HG03103 (cell line): Measurements from ENCODE around the gene MAPK14.
"Not testable (repeated sequence)": the region's sequence is repeated elsewhere in the genome, so short reads cannot be mapped to it uniquely, and the experiment has no call there.

Experiments
- ATAC-seq: cut with Tn5 transposase; IDR thresholded peaks from one replicate; pipeline ENCODE4 v1.9.1; 2021; ENCODE audit warnings: low read depth; ENCODE audit not compliant: unreplicated experiment

Gene MAPK14

DNA sequence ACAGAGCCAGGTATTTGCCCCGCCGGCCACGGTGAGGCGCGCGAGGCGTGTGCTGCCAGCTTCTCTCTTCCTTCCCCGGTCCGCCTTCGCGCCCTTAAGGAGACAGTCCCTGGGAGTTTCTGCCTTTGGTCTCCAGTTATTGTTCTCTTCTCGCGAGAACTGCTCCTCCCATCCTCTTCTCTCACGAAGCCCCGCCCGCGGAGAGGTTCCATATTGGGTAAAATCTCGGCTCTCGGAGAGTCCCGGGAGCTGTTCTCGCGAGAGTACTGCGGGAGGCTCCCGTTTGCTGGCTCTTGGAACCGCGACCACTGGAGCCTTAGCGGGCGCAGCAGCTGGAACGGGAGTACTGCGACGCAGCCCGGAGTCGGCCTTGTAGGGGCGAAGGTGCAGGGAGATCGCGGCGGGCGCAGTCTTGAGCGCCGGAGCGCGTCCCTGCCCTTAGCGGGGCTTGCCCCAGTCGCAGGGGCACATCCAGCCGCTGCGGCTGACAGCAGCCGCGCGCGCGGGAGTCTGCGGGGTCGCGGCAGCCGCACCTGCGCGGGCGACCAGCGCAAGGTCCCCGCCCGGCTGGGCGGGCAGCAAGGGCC lies at the start of gene MAPK14:
MAPK14 (plus strand) TSS at position 308 of the 587 bp plus-strand sequence. CDS start 350 bp downstream, outside the sequence.
- ATAC-seq = peak; percentile 80

DNA sequence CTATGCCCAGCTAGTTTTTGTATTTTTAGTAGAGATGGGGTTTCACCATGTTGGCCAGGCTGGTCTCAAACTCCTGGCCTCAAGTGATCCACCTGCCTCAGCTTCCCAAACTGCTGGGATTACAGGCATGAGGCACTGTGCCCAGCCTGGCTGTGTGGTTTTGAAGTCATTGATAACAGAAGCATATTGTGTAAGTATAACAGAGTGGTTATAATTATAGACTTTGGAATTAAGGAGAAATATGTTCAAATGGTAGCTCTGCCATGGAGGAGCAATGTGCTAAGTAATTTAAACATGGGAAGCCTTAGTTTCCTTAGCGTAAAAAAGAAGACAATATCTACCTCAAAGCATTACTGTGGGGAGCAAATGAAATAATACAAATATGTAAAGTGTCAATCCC lies 47.5 kb upstream of the MAPK14 start:
- ATAC-seq = not testable (repeated sequence)

DNA sequence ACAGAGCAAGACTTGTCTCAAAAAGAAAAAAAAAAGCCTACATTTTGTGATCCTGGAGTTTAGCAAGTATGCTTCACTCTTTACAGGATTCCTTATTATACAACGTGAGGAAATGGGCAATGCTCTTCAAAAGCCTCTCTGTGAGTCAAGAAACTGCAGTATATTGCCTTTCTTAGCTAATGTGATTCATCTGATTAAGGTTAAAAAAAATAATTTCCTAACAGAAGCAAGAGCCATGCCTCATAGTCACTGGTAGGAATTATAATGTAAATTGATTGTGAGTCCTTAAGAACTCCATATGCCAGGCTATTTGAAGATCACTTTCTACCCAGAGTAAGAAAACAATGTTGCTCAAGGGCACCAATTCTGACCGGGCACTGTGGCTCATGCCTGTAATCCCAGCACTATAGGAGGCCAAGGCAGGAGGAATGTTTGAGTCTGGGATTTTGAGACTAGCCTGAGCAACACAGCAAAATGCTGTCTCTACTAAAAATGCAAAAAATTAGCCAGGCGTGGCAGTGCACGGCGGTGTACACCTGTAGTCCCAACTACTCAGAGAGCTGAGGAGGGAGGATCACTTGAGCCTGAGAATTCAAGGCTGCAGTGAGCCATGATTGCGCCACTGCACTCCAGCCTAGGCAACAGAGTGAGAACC lies 46.5 kb upstream of the MAPK14 start:
- no peak for ATAC-seq

DNA sequence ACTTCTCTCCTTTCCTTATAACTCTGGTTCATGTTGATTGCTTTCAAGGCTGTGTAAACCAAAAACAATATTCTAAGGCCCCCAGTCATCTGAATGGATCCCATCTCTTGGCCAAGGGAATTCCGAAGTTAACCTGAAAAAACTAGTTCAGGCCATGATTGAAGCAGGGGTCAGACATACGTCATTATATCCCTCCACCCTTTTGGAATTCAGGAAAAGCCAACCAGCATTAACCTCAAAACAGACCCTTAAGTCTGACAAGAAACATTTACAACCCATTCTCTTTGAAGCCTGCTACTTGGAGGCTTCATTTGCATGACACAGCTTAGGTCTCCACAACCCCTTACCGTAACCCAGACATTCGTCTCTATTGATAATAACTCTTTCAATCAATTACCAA lies 42.9 kb upstream of the MAPK14 start:
- no peak for ATAC-seq

DNA sequence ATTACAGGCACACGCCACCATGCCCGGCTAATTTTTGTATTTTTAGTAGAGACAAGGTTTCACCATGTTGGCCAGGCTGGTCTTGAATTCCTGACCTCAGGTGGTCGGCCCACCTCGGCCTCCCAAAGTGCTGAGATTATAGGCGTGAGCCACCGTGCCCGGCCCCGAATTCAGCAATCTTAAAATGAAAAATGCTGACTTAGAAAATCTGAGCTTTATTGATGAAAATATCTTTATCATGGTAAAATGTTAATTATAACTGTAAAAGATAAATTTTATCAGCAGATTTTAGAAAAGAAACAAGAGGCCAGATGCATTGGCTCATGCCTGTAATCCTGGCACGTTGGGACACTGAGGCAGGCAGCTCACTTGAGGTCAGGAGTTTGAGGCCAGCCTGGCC lies 39.6 kb upstream of the MAPK14 start:
- ATAC-seq = not testable (repeated sequence)

DNA sequence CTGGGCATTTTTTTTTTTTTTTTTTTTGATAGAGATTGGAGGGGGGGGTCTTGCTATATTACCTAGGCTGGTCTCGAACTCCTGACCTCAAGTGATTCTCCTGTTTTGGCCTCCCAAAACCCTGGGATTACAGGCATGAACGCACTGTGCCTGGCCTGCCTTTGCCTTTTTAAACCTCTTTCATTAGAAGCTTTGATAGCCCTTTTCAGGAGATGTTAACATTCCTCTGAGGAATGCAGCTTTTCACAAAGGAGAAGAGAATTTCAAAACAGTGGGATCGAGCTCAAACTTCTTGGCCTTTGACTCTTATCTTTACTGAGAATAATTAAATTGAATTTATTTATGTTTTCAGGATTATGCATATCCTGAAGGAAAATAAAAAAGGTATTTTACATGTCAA lies 34.5 kb upstream of the MAPK14 start:
- no peak for ATAC-seq

DNA sequence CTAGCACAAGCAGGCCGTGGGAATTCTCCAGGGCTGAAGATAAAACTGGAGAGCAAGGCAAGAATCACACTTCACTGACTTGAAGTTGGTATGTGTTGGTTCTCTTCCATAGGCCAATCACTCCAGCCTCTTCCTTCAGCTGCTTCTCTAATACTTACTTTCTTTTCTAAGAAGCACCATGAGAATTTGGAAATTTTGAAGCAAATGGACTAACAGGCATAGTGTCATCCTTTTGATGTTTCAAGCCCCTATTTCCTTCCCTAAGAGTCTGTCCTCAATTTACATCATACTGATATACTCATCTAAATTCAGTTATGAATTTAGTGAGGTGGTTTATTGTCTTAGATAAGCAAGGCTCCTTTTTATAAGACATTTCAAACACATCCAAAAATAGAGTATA lies 27.2 kb upstream of the MAPK14 start:
- ATAC-seq = no peak

DNA sequence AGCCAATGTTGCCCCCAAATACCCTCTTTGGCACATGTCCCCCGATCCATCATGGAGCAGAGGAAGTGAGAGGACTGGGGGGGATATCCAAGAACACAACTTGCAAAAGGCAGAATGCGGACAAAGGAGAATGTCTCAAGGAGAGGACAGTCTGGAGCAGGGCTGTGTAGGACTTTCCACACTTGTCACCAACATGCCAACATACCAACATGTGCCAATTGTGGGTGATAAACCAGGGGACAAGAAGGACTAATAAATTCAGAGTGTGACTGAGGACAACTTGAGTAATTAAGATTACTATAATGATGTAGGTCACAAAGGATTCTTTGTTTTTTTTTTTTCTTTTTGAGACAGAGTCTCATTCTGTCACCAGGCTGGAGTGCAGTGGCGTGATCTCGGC lies 11.9 kb upstream of the MAPK14 start:
- ATAC-seq = no peak

DNA sequence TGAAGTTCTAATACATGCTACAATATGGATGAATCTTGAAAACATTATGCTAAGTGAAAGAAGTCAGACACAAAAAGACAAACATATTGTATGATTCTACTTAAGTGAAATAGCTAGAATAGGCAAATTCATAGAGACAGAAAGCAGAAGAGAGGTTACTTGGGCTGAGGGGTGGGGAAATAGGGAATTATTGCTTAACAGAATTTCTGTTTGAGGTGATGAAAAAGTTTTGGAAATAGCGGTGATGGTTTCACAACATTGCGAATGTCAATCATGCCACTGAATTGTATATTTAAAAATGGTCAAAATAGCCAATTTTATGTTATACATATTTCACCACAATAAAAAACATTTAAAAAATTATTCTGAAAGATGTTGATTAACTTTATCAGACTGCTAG lies 9.3 kb upstream of the MAPK14 start:
- no peak for ATAC-seq

DNA sequence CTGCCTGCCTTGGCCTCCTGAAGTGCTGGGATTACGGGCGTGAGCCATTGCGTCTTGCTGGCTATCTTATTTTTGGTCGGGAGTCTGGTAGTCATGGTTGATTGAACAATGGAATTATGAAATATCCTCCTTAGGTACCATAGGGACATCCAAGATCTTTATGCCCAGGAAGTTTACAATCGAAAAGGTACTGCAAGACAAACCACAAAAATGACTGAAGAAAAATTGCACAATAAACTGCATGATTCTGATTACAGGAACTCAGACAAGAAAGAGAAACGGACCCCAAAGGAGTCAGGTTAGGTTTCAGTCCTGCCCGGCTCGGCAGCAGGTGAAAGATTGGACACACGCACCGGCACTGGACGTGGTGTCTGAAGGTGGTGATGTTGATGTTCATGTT lies 8.4 kb upstream of the MAPK14 start:
- no peak for ATAC-seq

DNA sequence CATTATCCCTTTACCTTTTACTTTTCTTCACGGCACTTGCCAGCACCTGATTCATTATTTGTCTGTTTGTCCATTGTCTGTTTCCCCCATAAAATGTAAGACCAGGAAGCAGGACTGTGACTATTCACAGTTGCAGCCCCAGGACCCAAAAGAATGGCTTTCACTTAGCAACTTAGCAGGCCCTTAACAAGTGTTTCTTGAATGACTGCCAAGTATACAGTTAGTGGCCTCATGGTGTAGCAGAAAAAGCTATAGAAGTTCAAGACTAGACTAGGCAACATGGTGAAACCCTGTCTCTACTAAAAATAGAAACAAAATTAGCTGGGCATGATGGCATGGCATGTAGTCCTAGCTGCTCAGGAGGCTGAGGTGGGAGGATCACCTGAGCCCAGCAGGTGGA lies 7.5 kb upstream of the MAPK14 start:
- no peak for ATAC-seq

DNA sequence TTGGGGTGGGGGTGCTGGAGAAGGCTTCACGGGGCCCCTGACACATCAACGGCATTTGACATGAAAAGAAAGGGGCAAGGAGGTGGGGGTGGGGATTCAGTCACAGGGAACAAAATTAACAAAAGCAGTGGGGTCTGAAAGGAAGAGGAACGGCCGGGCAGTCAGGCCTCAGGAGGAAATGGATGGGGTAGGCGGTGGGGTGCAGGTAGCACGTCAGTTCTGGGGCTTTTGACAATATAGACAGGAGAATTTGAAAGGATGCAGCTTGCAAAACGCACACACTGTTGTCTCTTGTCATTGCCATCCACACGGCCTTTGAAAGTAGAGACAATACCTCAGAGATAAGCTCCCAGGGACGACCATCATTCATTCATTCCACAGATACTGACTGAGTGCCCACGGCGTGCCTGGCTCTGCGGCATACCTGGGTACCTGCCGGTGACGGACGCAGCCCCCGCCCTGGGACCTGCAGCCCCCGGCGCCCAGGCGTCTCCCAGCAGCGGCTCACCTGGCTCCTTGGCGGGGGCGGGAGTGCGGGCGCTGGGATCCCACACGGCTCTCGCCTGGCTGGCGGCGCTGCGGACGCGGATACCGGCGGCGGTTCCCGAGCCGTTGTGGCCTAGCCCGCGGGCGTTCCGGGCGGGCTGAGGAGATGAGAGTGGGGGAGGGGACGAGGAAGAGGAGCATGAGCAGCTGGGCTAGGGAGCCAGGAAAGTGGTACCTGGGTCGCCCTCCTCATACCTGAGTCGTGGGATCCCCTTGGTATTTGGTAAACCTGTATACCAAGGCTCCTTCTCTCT lies 3.4 kb upstream of the MAPK14 start, which contains the start of gene SLC26A8:
SLC26A8 (minus strand) TSS at position 646 of the 800 bp plus-strand sequence. CDS start 4,934 bp downstream, outside the sequence.
- no peak for ATAC-seq

DNA sequence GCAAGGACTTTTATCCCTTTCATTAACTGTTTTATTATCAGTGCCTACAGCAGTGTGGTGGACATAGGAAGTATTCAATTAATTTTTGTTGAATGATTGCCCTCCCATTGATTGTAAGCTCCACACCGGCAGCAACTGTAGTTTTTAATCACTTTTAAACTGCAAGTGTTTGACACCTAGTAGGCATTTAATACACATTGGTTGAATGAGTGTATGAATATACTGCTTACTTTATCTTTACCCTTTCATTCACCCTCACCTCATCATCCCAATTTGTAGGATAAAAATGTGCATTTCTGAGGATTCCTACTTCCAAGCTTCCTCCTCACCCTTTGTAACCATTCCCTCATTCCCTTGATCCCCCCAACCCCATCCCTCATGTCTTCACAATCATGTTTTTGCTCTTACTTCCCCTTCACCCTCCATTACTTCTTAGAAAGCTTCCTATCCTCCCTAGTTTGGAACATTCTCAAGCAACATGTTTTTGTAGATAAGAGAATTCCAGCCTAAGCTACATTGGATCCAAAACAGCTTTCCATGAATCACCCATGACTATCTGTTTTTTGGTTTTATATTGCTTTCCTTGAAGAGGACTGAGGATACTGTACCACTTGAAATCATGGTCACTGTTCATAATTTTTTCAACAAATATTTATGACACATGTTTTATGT lies 2.2 kb upstream of the MAPK14 start:
- no peak for ATAC-seq

DNA sequence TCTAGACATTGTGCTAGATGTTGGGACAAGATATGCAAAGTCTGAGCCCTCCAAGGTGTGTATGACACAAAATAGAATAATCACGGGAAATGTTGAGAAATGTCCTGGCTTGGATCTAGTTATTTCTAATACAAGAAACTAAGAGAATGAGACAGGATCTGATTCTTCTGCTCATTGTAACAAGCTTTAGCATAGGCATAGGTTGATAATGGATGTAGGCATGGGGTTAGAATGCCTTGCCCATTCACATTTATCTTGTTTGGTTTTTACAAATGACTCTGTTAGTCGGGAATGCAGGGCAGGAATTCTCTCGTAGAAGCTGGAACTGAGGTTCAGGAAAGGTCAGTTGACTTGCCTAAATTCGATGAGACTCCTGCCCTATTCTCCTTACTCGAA lies 1.7 kb upstream of the MAPK14 start:
- no peak for ATAC-seq

DNA sequence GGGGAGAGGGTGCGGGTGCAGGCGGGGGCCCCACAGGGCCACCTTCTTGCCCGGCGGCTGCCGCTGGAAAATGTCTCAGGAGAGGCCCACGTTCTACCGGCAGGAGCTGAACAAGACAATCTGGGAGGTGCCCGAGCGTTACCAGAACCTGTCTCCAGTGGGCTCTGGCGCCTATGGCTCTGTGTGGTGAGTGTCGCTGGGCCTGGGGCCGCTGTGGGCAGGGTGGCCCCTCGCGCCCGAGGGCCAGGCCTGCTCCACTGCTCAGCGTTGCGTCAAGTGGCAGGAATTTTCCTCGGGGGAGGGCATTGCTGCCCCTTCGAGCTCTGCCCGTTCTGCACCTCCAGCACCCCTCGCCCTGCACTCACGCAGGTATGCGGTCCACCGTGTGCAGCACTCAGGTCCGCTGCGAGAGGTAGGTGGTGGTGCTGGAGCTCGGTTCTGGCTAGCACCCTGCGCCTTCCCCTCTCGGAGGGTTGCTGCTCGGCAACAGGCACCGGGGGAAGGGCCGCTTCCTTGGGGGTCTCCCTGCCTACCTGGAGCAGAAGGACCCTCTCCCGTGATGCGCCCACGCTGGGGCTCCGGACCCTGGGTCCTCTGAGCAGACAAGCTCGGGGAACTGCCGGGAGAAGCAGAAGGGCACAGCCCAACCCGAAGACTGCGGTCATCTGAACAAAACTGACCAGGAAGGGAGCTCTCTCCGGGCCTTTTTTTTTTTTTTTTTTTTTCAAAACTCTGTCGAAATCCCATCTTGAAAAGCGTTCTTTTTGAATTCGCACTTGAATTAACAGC lies 674 bp downstream of the MAPK14 start:
- ATAC-seq = peak; percentile 2

DNA sequence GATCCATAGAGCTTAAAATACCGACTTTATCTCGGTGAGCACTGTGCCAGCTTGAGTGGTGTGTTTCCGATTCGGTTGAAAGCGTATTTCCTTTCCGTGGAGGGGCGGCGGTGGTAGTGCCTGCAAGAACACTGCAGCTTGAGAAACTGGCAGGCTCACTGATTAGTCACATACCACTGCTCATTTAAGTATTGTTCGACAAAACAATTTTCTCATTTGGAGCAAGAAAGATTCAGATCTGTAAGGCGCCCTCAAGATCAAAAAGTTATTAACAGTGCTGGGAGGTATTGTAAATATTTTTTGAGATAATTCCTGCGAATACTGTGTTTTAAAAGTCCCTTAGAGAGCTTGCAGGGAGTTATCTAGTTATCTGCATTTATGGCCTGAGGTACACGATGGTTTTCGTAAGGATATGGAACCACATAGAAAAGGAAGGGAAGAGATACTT lies 1.3 kb downstream of the MAPK14 start:
- ATAC-seq = no peak

DNA sequence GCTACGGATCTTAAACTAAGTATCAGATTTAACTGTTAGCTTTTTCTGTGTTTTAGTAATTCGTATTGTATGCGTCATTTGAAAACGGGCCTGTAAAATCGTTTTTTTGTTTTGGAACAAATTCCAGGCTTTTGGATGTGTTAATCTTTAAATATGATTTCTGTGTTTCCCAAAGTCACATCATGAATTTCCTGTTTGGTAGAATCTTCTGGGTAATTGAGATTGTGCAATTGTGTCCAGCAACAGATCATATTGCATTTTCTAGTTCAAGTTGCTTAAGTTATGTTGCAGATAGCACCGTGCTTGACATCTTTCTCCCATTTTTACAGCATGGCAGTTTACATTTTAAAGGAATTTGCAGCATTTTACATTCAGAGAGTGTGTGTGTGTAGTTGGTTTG lies 1.9 kb downstream of the MAPK14 start:
- no peak for ATAC-seq

DNA sequence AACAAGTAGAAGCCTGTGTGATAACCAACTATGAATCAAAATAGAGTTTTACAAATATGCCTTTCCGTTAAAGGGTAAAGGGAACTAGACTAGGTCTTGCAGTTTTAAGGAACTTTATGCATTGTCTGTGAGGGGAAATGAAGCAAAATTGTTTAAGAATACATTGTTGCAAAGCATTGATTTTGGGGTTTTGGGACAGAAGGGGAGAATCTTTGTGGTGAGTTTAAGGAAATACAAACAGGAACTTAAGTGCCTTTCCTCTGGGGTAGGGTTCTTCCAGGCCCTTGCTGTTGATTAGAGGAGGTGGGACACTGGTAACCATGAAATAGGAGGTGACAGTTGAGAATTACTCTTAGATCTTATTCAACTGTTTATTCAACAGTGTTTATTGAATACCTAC lies 4.7 kb downstream of the MAPK14 start:
- no peak for ATAC-seq

DNA sequence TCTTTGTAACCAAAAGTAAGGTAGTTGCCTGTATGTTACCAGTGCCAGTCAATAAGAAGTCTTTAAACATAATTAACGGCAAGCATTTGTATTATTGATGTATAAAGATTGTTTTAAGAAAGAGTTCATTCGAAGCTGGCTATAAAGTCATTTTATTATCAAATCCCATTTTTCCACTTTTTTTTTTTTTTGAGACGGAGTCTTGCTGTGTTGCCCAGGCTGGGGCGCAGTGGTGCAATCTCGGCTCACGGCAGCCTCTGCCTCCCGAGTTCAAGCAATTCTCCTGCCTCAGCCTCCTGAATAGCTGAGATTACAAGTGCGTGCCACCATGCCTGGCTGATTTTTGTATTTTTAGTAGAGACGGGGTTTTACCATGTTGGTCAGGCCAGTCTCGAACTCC lies 5.5 kb downstream of the MAPK14 start:
- ATAC-seq = not testable (repeated sequence)

DNA sequence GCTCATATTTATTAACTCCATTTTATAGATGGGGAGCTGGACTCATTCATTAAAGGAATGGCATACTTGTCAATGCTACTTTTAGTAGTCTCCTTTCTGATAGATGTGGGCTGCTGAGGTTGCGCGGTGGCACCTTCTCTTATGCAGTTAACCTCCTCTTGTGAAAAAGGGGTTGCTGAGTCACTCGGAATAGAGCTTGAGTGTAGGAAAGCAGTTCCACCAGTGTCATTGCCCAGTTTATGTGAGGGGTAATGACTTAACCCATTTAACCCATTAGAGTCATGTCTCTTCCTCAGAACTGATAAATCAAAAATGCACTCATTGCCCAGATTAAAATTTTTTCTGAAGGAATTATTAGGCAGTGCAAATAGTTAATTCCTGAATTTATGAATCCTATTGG lies 6.3 kb downstream of the MAPK14 start:
- ATAC-seq = no peak
